Testis (tissue), 2 donors: ENCODE results near the gene MAP7.
"Not testable (repeated sequence)": the region's sequence is repeated elsewhere in the genome, so short reads cannot be mapped to it uniquely, and the experiment has no call there.

ENCODE experiments used
- POLR2A ChIP-seq: fragments of 450-650 bp; IDR thresholded peaks from one replicate; pipeline ENCODE4 v1.6.1; 2017; ENCODE audit warnings: antibody characterized with exemption, mild to moderate bottlenecking, moderate library complexity
- TF ChIP-seq, protein P1 (sequence below), 3 experiments: fragments of 450-650 bp in 2 of 3; fragments of 200-600 bp in 1 of 3; sonication (generic) in 1 of 3; IDR thresholded peaks; one replicate each; pipeline ENCODE4 v1.5.1; 2016 to 2019; ENCODE audit warnings: antibody characterized with exemption in 3 of 3, mild to moderate bottlenecking in 2 of 3, moderate library complexity in 1 of 3

DNA sequence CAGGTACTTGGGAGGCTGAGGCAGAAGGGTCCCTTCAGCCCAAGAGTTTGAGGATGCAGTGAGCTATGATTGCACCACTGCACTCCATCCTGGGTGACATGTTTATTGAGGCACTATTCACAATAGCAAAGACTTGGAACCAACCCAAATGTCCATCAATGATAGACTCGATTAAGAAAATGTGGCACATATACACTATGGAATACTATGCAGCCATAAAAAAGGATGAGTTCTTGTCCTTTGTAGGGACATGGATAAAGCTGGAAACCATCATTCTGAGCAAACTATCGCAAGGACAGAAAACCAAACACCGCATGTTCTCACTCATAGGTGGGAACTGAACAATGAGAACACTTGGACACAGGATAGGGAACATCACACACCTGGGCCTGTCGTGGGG is 149.0 kb downstream of the MAP7 start:
- TF ChIP-seq, protein P1, sequence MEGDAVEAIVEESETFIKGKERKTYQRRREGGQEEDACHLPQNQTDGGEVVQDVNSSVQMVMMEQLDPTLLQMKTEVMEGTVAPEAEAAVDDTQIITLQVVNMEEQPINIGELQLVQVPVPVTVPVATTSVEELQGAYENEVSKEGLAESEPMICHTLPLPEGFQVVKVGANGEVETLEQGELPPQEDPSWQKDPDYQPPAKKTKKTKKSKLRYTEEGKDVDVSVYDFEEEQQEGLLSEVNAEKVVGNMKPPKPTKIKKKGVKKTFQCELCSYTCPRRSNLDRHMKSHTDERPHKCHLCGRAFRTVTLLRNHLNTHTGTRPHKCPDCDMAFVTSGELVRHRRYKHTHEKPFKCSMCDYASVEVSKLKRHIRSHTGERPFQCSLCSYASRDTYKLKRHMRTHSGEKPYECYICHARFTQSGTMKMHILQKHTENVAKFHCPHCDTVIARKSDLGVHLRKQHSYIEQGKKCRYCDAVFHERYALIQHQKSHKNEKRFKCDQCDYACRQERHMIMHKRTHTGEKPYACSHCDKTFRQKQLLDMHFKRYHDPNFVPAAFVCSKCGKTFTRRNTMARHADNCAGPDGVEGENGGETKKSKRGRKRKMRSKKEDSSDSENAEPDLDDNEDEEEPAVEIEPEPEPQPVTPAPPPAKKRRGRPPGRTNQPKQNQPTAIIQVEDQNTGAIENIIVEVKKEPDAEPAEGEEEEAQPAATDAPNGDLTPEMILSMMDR (IDR thresholded peaks at IDR 0.05): not testable (repeated sequence)
- not testable (repeated sequence) for TF ChIP-seq POLR2A
